H1 (cell line): ENCODE results near the gene CIB4. TPM values are rescaled to one million over a fixed set of nuclear protein-coding genes. Genes with fewer than 3 reads are reported as not detected.

Experiments used
- CTCF ChIA-PET: fragments of 300-600 bp; sonication (Branson Sonifier 250); formaldehyde crosslinking; loops from one replicate; lab custom pipeline; 2021; ENCODE audit not compliant: partially characterized antibody; lab: Charles Lee
- POLR2A ChIA-PET: fragments of 300-600 bp; sonication (Branson Sonifier 250); formaldehyde crosslinking; loops from one replicate; lab custom pipeline; 2021; ENCODE audit warnings: inconsistent platforms; ENCODE audit not compliant: partially characterized antibody; lab: Charles Lee
- DNase-seq, 2 experiments: peaks; one replicate each; pipeline versions ENCODE4 v3.0.0 to v3.0.0-alpha.2; 2010 to 2022; ENCODE audit warnings: low spot score in 2 of 2, low read depth in 1 of 2, mixed read lengths in 1 of 2
- FAIRE-seq: peaks from 2 replicates; lab custom pipeline; 2011; peaks lifted over from hg19 to GRCh38; lab: Jason Lieb, UNC
- H2AFZ ChIP-seq: 2 replicates; pipeline ENCODE4 v1.8.1; 2012; ENCODE audit warnings: low read length, inconsistent platforms
- H2AK5ac ChIP-seq: 2 replicates; pipeline ENCODE4 v1.6.1; 2013; ENCODE audit warnings: low read depth, low read length
- H2BK120ac ChIP-seq: replicated peaks from 2 replicates; pipeline ENCODE3; 2013; ENCODE audit warnings: low read depth, low read length, inconsistent platforms
- H2BK12ac ChIP-seq: 2 replicates; pipeline ENCODE4 v1.6.1; 2013; ENCODE audit warnings: low read depth, low read length
- H2BK15ac ChIP-seq: 2 replicates; pipeline ENCODE4 v1.6.1; 2013; ENCODE audit warnings: low read length
- H2BK20ac ChIP-seq: 2 replicates; pipeline ENCODE4 v1.6.1; 2013; ENCODE audit warnings: low read length
- H2BK5ac ChIP-seq: 2 replicates; pipeline ENCODE4 v1.6.1; 2013; ENCODE audit warnings: low read depth, low read length
- H3K14ac ChIP-seq: 2 replicates; pipeline ENCODE4 v1.6.1; 2013; ENCODE audit warnings: inconsistent platforms; ENCODE audit not compliant: insufficient read length
- H3K18ac ChIP-seq: 2 replicates; pipeline ENCODE4 v1.6.1; 2013; ENCODE audit warnings: low read length; ENCODE audit errors: extremely low read depth
- H3K23ac ChIP-seq: 2 replicates; pipeline ENCODE4 v1.6.1; 2013; ENCODE audit warnings: inconsistent platforms; ENCODE audit not compliant: insufficient read length
- H3K23me2 ChIP-seq: 2 replicates; pipeline ENCODE4 v1.6.1; 2013; ENCODE audit warnings: low read depth, low read length
- H3K27ac ChIP-seq: 2 replicates; pipeline ENCODE4 v1.6.1; 2011; ENCODE audit warnings: low read depth, low read length, inconsistent platforms
- H3K27me3 ChIP-seq, 4 experiments: replicated peaks in 1 of 4; 1 replicate in 1 of 4; 2 replicates in 3 of 4; pipeline versions ENCODE4 v1.6.1 to v1.8.1; 2011 to 2013; ENCODE audit warnings: low read length in 3 of 4, mild to moderate bottlenecking in 3 of 4, inconsistent platforms in 2 of 4, mixed read lengths in 2 of 4, moderate library complexity in 1 of 4; ENCODE audit not compliant: control insufficient read depth in 3 of 4, insufficient read depth in 3 of 4; ENCODE audit errors: extremely low read depth in 1 of 4
- H3K36me3 ChIP-seq, 4 experiments: 2 replicates each; pipeline versions ENCODE4 v1.6.1 to v1.8.1; 2011 to 2013; ENCODE audit warnings: mild to moderate bottlenecking in 4 of 4, low read length in 3 of 4, moderate library complexity in 2 of 4, control low read depth in 1 of 4, inconsistent platforms in 1 of 4; ENCODE audit not compliant: insufficient read depth in 4 of 4, control insufficient read depth in 2 of 4
- H3K4ac ChIP-seq: replicated peaks from 2 replicates; pipeline ENCODE3; 2013; ENCODE audit warnings: low read length, low read depth, mixed read lengths, inconsistent platforms; ENCODE audit not compliant: insufficient read length
- H3K4me1 ChIP-seq, 4 experiments: replicated peaks in 1 of 4; 1 replicate in 1 of 4; 2 replicates in 3 of 4; pipeline versions ENCODE4 v1.6.1 to v1.8.1; 2011 to 2013; ENCODE audit warnings: low read length in 3 of 4, inconsistent platforms in 2 of 4, mixed read lengths in 1 of 4; ENCODE audit not compliant: insufficient read depth in 4 of 4, control insufficient read depth in 3 of 4
- H3K4me2 ChIP-seq, 2 experiments: 2 replicates each; pipeline versions ENCODE4 v1.6.1 to v1.8.1; 2011 to 2013; ENCODE audit warnings: low read depth in 2 of 2, low read length in 2 of 2, control low read depth in 1 of 2, inconsistent platforms in 1 of 2, mild to moderate bottlenecking in 1 of 2; ENCODE audit not compliant: insufficient read depth in 1 of 2
- H3K4me3 ChIP-seq, 4 experiments: fragments of 200-600, 300-600 bp in 1 of 4; sonication (generic), shearing (Covaris generic), sonication (Bioruptor Twin) in 1 of 4; 2 replicates each; pipeline versions ENCODE4 v1.5.1 to v1.8.1; 2011 to 2016; ENCODE audit warnings: low read length in 4 of 4, low read depth in 3 of 4, control low read depth in 2 of 4, inconsistent platforms in 2 of 4, mild to moderate bottlenecking in 2 of 4, mixed read lengths in 1 of 4, moderate library complexity in 1 of 4; ENCODE audit not compliant: insufficient read depth in 2 of 4; ENCODE audit errors: extremely low read depth in 1 of 4
- H3K56ac ChIP-seq: replicated peaks from 2 replicates; pipeline ENCODE3; 2013; ENCODE audit warnings: low read depth, mild to moderate bottlenecking, mixed read lengths, low read length, inconsistent platforms; ENCODE audit not compliant: insufficient read length
- H3K79me1 ChIP-seq: 2 replicates; pipeline ENCODE4 v1.6.1; 2013; ENCODE audit warnings: low read depth, low read length, control low read depth
- H3K79me2 ChIP-seq, 2 experiments: 2 replicates each; pipeline versions ENCODE4 v1.6.1 to v1.8.1; 2012 to 2013; ENCODE audit warnings: low read length in 2 of 2, mild to moderate bottlenecking in 2 of 2, inconsistent platforms in 1 of 2; ENCODE audit not compliant: insufficient read depth in 2 of 2, control insufficient read depth in 1 of 2
- H3K9ac ChIP-seq, 4 experiments: replicated peaks in 1 of 4; 1 replicate in 1 of 4; 2 replicates in 3 of 4; pipeline versions ENCODE4 v1.6.1 to v1.8.1; 2011 to 2013; ENCODE audit warnings: low read depth in 3 of 4, low read length in 3 of 4, control low read depth in 2 of 4, mild to moderate bottlenecking in 2 of 4, moderate library complexity in 2 of 4, inconsistent platforms in 1 of 4; ENCODE audit errors: extremely low read depth in 1 of 4
- H3K9me3 ChIP-seq, 2 experiments: 2 replicates each; pipeline versions ENCODE4 v1.6.1 to v1.8.1; 2012 to 2013; ENCODE audit warnings: mild to moderate bottlenecking in 2 of 2, moderate library complexity in 2 of 2, control low read depth in 1 of 2, inconsistent platforms in 1 of 2, low read depth in 1 of 2, low read length in 1 of 2, mixed read lengths in 1 of 2; ENCODE audit not compliant: insufficient read depth in 2 of 2
- H4K20me1 ChIP-seq, 2 experiments: replicated peaks in 1 of 2; 2 replicates each; pipeline versions ENCODE3 to v1.8.1; 2011 to 2013; ENCODE audit warnings: inconsistent platforms in 2 of 2, low read length in 2 of 2, mild to moderate bottlenecking in 1 of 2; ENCODE audit not compliant: insufficient read depth in 2 of 2, control insufficient read depth in 1 of 2
- H4K5ac ChIP-seq: 2 replicates; pipeline ENCODE4 v1.6.1; 2013; ENCODE audit warnings: low read length, low read depth, mixed read lengths, inconsistent platforms; ENCODE audit not compliant: insufficient read length
- H4K8ac ChIP-seq: 2 replicates; pipeline ENCODE4 v1.8.0; 2013; ENCODE audit warnings: mild to moderate bottlenecking, moderate library complexity, low read length, inconsistent platforms; ENCODE audit not compliant: insufficient read depth; ENCODE audit errors: extremely low read depth
- H4K91ac ChIP-seq: replicated peaks from 2 replicates; pipeline ENCODE3; 2013; ENCODE audit warnings: low read length, mixed read lengths, inconsistent platforms; ENCODE audit not compliant: insufficient read length
- RAD21 ChIP-seq, 2 experiments: IDR thresholded peaks in 1 of 2; conservative IDR thresholded peaks in 1 of 2; 2 replicates each; pipeline ENCODE4 v1.6.1; 2011; ENCODE audit warnings: low read depth in 2 of 2, low read length in 2 of 2, improper control_type of control experiment in 1 of 2, inconsistent platforms in 1 of 2, mild to moderate bottlenecking in 1 of 2, moderate library complexity in 1 of 2
- SP1 ChIP-seq: IDR thresholded peaks from 2 replicates; pipeline ENCODE4 v1.6.1; 2011; ENCODE audit warnings: low read depth, low read length
- WGBS, 2 experiments: shearing (Covaris generic) in 1 of 2; methylation state at CpG; one replicate each; pipeline versions ENCODE4 v1.1.6 to v1.1.7; 2013 to 2015; ENCODE audit warnings: low lambda C conversion rate in 2 of 2, mixed read lengths in 2 of 2, inconsistent platforms in 1 of 2, low coverage in 1 of 2, missing lambda C conversion rate in 1 of 2; ENCODE audit not compliant: insufficient replicate concordance in 2 of 2, insufficient coverage in 1 of 2, insufficient read length in 1 of 2; ENCODE audit errors: extremely low coverage in 1 of 2, missing lambda C conversion rate in 1 of 2; 5-methylcytosine and 5-hydroxymethylcytosine counted together
- polyA plus RNA-seq, 7 experiments: library from polyadenylated mRNA; depleted of rRNA in 3 of 7; stranded (reverse) in 5 of 7; unstranded in 2 of 7; fragments of >200 nt in 5 of 7; fragments of 200-250 nt in 2 of 7; gene quantifications; 1 replicate in 5 of 7; 2 replicates in 1 of 7; 4 replicates in 1 of 7; pipeline versions ENCODE4 v1.2.1 to v1.2.3, GENCODE V29; 2011 to 2013; ENCODE audit warnings: missing spikeins in 2 of 7, mixed read lengths in 2 of 7
- total RNA-seq: library from RNA; stranded (reverse); fragmentation: NEBNext Ultra II Directional; extraction: Animal tissue kit (Norgen Biotek cat#: 25700); gene quantifications from 2 replicates; pipeline ENCODE4 v1.2.1, GENCODE V29; 2021
- TF ChIP-seq, protein P1 (sequence below), 3 experiments: IDR thresholded peaks; 1 replicate in 2 of 3; 2 replicates in 1 of 3; pipeline versions ENCODE4 v1.5.1 to v1.6.1; 2011; ENCODE audit warnings: low read length in 3 of 3, mild to moderate bottlenecking in 3 of 3, inconsistent platforms in 2 of 3, low read depth in 1 of 3, moderate library complexity in 1 of 3; ENCODE audit not compliant: insufficient read depth in 1 of 3; ENCODE audit errors: control extremely low read depth in 1 of 3

CIB4 gene
- total and polyA plus RNA-seq, 2 of the 8 experiments (the other 6 are each of a cell fraction or from before 2014, with no cell fraction given), result not detected

- peaks cover 0 to 19% (median 9%) of the 10 kb centered on the region in 4 experiments; a peak in 6 of 7 replicates for H3K4me1 ChIP-seq
- no peak overlapping the region for H2BK12ac ChIP-seq
- DNase-seq (no peak), FAIRE-seq (no peak)
- H3K23me2 ChIP-seq, result no peaks in the 10 kb centered on the region
- H2BK120ac ChIP-seq, result no peak overlapping the region
- no peak overlapping the region for H3K27ac ChIP-seq
- H3K14ac ChIP-seq, result no peak overlapping the region
- no peak overlapping the region for H3K9ac ChIP-seq
- H2AFZ ChIP-seq, result no peak overlapping the region
- H3K79me1 ChIP-seq, result no peaks in the 10 kb centered on the region; the same call in 1 of the 2 replicates
- no peaks in the 10 kb centered on the region for H3K36me3 ChIP-seq
- no peak overlapping the region for H3K56ac ChIP-seq
- H2BK20ac ChIP-seq, result no peak overlapping the region
- CTCF ChIA-PET, result interaction anchor here (0.7 to 11.9 kb wide), 13 partner anchors 10 to 190 kb away, joined by 3 to 159 read pairs (median 6); no protein-coding TSS in a partner anchor
- POLR2A ChIA-PET, result no interaction called here
- no peak overlapping the region for H2BK5ac ChIP-seq
- H4K20me1 ChIP-seq, result no peaks in the 10 kb centered on the region
- no peaks in the 10 kb centered on the region for H3K9me3 ChIP-seq
- WGBS, 2 experiments, result 77% methylated on average over 8 of the region's 8 CpGs; no CpG with 5 or more reads in 1 of the 2 experiments
- H3K4ac ChIP-seq, result no peak overlapping the region
- no peak overlapping the region for H3K4me3 ChIP-seq
- H2BK15ac ChIP-seq, result no peak overlapping the region
- no peak overlapping the region for H2AK5ac ChIP-seq
- H4K5ac ChIP-seq, result no peak overlapping the region
- H3K27me3 ChIP-seq, result peaks cover 0 to 4% (median under 1%) of the 10 kb centered on the region in 4 experiments; a peak in 2 of 7 replicates
- H3K23ac ChIP-seq, result no peak overlapping the region
- H3K18ac ChIP-seq, result no peak overlapping the region
- no peak overlapping the region for H4K91ac ChIP-seq
- H3K79me2 ChIP-seq, result no peaks in the 10 kb centered on the region
- TF ChIP-seq RAD21 (IDR thresholded peaks at IDR 0.05 in 1 of 2, conservative IDR thresholded peaks at IDR 0.05 in 1 of 2; ENCODE audit: low read depth in 2 of 2, low read length in 2 of 2) (peak; percentile 19 to 30; a peak in 3 of 4 replicates), SP1 (no peak)
- TF ChIP-seq, protein P1, sequence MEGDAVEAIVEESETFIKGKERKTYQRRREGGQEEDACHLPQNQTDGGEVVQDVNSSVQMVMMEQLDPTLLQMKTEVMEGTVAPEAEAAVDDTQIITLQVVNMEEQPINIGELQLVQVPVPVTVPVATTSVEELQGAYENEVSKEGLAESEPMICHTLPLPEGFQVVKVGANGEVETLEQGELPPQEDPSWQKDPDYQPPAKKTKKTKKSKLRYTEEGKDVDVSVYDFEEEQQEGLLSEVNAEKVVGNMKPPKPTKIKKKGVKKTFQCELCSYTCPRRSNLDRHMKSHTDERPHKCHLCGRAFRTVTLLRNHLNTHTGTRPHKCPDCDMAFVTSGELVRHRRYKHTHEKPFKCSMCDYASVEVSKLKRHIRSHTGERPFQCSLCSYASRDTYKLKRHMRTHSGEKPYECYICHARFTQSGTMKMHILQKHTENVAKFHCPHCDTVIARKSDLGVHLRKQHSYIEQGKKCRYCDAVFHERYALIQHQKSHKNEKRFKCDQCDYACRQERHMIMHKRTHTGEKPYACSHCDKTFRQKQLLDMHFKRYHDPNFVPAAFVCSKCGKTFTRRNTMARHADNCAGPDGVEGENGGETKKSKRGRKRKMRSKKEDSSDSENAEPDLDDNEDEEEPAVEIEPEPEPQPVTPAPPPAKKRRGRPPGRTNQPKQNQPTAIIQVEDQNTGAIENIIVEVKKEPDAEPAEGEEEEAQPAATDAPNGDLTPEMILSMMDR (IDR thresholded peaks at IDR 0.05; ENCODE audit: control extremely low read depth in 1 of 3, insufficient read depth in 1 of 3, low read depth in 1 of 3, low read length in 3 of 3), result peak; percentile 31 to 42 (median 34)
- H4K8ac ChIP-seq, result no peak overlapping the region
- no peak overlapping the region for H3K4me2 ChIP-seq
These were observed 85.7 kb downstream of the CIB4 start for GRCh38 chr2:26555246-26556133.
